IMR-90 (cell line): ENCODE measurements around the gene CNTN5. TPM values are rescaled to one million over a fixed set of nuclear protein-coding genes. Genes with fewer than 3 reads are reported as not detected.

Experiments
- ATAC-seq: fragments of 200-7000 bp; cut with Tn5 transposase; 2 replicates; pipeline ENCODE4 v1.9.1; 2020; ENCODE audit warnings: low read depth, mild to moderate bottlenecking, moderate library complexity
- BruUV-seq: library from RNA; stranded (reverse); fragments of 400-500 nt; replicated peaks from 2 replicates; lab custom pipeline; 2021; lab: Mats Ljungman, UMichigan
- CTCF ChIA-PET: fragments of 300-600 bp; formaldehyde crosslinking; extraction: SDS; loops from one replicate; lab custom pipeline; 2021; ENCODE audit warnings: antibody characterized with exemption; lab: Yijun Ruan, JAX
- POLR2A ChIA-PET: fragments of 300-600 bp; sonication (Branson Sonifier 250); formaldehyde crosslinking; loops from one replicate; lab custom pipeline; 2022; ENCODE audit warnings: antibody characterized with exemption; ENCODE audit not compliant: unreplicated experiment; lab: Charles Lee
- DNase-seq: peaks from one replicate; pipeline ENCODE4 v3.0.0; 2013
- H2AFZ ChIP-seq: replicated peaks from 2 replicates; pipeline ENCODE3; 2013; ENCODE audit warnings: low read length, mild to moderate bottlenecking; ENCODE audit not compliant: poor library complexity
- H2AK5ac ChIP-seq: 2 replicates; pipeline ENCODE4 v1.6.1; 2013; ENCODE audit warnings: low read depth, low read length, inconsistent platforms
- H2AK9ac ChIP-seq: replicated peaks from 2 replicates; pipeline ENCODE3; 2013; ENCODE audit warnings: mild to moderate bottlenecking, low read depth, low read length, moderate library complexity; ENCODE audit not compliant: poor library complexity
- H2BK120ac ChIP-seq: 2 replicates; pipeline ENCODE4 v1.6.1; 2013; ENCODE audit warnings: low read depth, low read length, inconsistent platforms
- H2BK15ac ChIP-seq: 3 replicates; pipeline ENCODE4 v1.6.1; 2013; ENCODE audit warnings: low read depth, low read length, inconsistent platforms
- H2BK20ac ChIP-seq: 2 replicates; pipeline ENCODE4 v1.6.1; 2013; ENCODE audit warnings: low read depth, mild to moderate bottlenecking, inconsistent platforms, low read length, moderate library complexity
- H2BK5ac ChIP-seq: 2 replicates; pipeline ENCODE4 v1.6.1; 2013; ENCODE audit warnings: mild to moderate bottlenecking, low read depth, low read length, inconsistent platforms; ENCODE audit not compliant: poor library complexity, severe bottlenecking
- H3K14ac ChIP-seq: replicated peaks from 2 replicates; pipeline ENCODE4 v1.6.1; 2013; ENCODE audit warnings: low read depth, low read length, inconsistent platforms
- H3K18ac ChIP-seq: 2 replicates; pipeline ENCODE4 v1.6.1; 2013; ENCODE audit warnings: low read depth, low read length, control low read depth
- H3K23ac ChIP-seq: 2 replicates; pipeline ENCODE4 v1.6.1; 2013; ENCODE audit warnings: low read depth, low read length, inconsistent platforms
- H3K27ac ChIP-seq: 2 replicates; pipeline ENCODE4 v1.5.1; 2013; ENCODE audit warnings: mild to moderate bottlenecking, control low read depth, low read length; ENCODE audit not compliant: insufficient read depth
- H3K27me3 ChIP-seq: 2 replicates; pipeline ENCODE4 v1.6.1; 2013; ENCODE audit warnings: low read length; ENCODE audit not compliant: control insufficient read depth, insufficient read depth
- H3K36me3 ChIP-seq: 2 replicates; pipeline ENCODE4 v1.6.1; 2013; ENCODE audit warnings: low read length, mixed read lengths; ENCODE audit not compliant: control insufficient read depth, insufficient read depth
- H3K4ac ChIP-seq: 2 replicates; pipeline ENCODE4 v1.6.1; 2013; ENCODE audit warnings: low read depth, low read length, inconsistent platforms
- H3K4me1 ChIP-seq: 2 replicates; pipeline ENCODE4 v1.6.1; 2013; ENCODE audit warnings: low read length, mixed read lengths; ENCODE audit not compliant: control insufficient read depth, insufficient read depth
- H3K4me2 ChIP-seq: 2 replicates; pipeline ENCODE4 v1.6.1; 2013; ENCODE audit warnings: low read depth, mild to moderate bottlenecking, control low read depth, low read length, moderate library complexity
- H3K4me3 ChIP-seq: 2 replicates; pipeline ENCODE4 v1.5.1; 2013; ENCODE audit warnings: low read depth, mild to moderate bottlenecking, control low read depth, low read length, moderate library complexity; ENCODE audit not compliant: insufficient read depth
- H3K56ac ChIP-seq: 2 replicates; pipeline ENCODE4 v1.6.1; 2013; ENCODE audit warnings: low read length, inconsistent platforms; ENCODE audit not compliant: insufficient read depth; ENCODE audit errors: extremely low read depth
- H3K79me1 ChIP-seq, 2 experiments: 2 replicates each; pipeline ENCODE4 v1.6.1; 2013; ENCODE audit warnings: low read length in 2 of 2, inconsistent platforms in 1 of 2, low read depth in 1 of 2
- H3K9ac ChIP-seq: 2 replicates; pipeline ENCODE4 v1.6.1; 2013; ENCODE audit warnings: low read depth, low read length, control low read depth
- H3K9me1 ChIP-seq: 2 replicates; pipeline ENCODE4 v1.6.1; 2013; ENCODE audit warnings: low read length, inconsistent platforms; ENCODE audit not compliant: insufficient read depth
- H3K9me3 ChIP-seq: 2 replicates; pipeline ENCODE4 v1.6.1; 2013; ENCODE audit warnings: low read length; ENCODE audit not compliant: control insufficient read depth, insufficient read depth
- H4K20me1 ChIP-seq: 2 replicates; pipeline ENCODE4 v1.6.1; 2013; ENCODE audit warnings: low read length, inconsistent platforms; ENCODE audit not compliant: insufficient read depth
- H4K5ac ChIP-seq: 2 replicates; pipeline ENCODE4 v1.6.1; 2013; ENCODE audit warnings: mild to moderate bottlenecking, low read depth, low read length, control low read depth
- H4K8ac ChIP-seq, 2 experiments: 2 replicates each; pipeline ENCODE4 v1.6.1; 2013; ENCODE audit warnings: low read depth in 2 of 2, low read length in 2 of 2, control low read depth in 1 of 2, inconsistent platforms in 1 of 2
- H4K91ac ChIP-seq: 2 replicates; pipeline ENCODE4 v1.6.1; 2013; ENCODE audit warnings: low read depth, low read length, inconsistent platforms; ENCODE audit not compliant: insufficient read depth
- BHLHE40 ChIP-seq: fragments of 150-350 bp; IDR thresholded peaks from 2 replicates; pipeline ENCODE4 v1.6.1; 2016; ENCODE audit warnings: mild to moderate bottlenecking, low read depth, low read length
- CHD1 ChIP-seq: IDR thresholded peaks from 2 replicates; pipeline ENCODE4 v1.6.1; 2012; ENCODE audit warnings: low read depth, low read length, improper control_type of control experiment
- ELK1 ChIP-seq: fragments of 150-350 bp; IDR thresholded peaks from 2 replicates; pipeline ENCODE4 v1.6.1; 2016; ENCODE audit warnings: low read depth, mild to moderate bottlenecking, low read length, moderate library complexity, borderline replicate concordance
- FOS ChIP-seq: fragments of 150-350 bp; IDR thresholded peaks from 2 replicates; pipeline ENCODE4 v1.6.1; 2016; ENCODE audit warnings: low read depth, low read length
- RAD21 ChIP-seq: IDR thresholded peaks from 2 replicates; pipeline ENCODE4 v1.6.1; 2012; ENCODE audit warnings: low read length, improper control_type of control experiment
- RCOR1 ChIP-seq: IDR thresholded peaks from 2 replicates; pipeline ENCODE4 v1.6.1; 2012; ENCODE audit warnings: mild to moderate bottlenecking, low read length, improper control_type of control experiment; ENCODE audit not compliant: insufficient replicate concordance
- RFX5 ChIP-seq: IDR thresholded peaks from 2 replicates; pipeline ENCODE4 v1.8.0; 2012; ENCODE audit warnings: low read depth, mild to moderate bottlenecking, low read length, moderate library complexity
- WGBS, 2 experiments: methylation state at CpG; one replicate each; pipeline versions ENCODE4 v1.1.5 to v1.1.7; 2013; ENCODE audit warnings: missing lambda C conversion rate in 2 of 2; ENCODE audit not compliant: insufficient read length in 1 of 2; ENCODE audit errors: extremely low coverage in 2 of 2; 5-methylcytosine and 5-hydroxymethylcytosine counted together
- dilution Hi-C: fragments of 300-500 bp; cut with HindIII; formaldehyde crosslinking; loops from one replicate; pipeline ENCODE4 v1.14.3; 2018; ENCODE audit warnings: low sequenced_read_pairs; ENCODE audit not compliant: unreplicated experiment
- in situ Hi-C: fragments of 300-500 bp; cut with MboI; formaldehyde crosslinking; loops from 3 replicates; pipeline ENCODE4 v1.14.3; 2019; ENCODE audit warnings: low sequenced_read_pairs, inconsistent platforms, mixed read lengths
- intact Hi-C: fragments of 100-400 bp; cut with micrococcal nuclease; formaldehyde crosslinking; loops from 2 replicates; pipeline ENCODE4 v1.10.0; 2022
- polyA plus RNA-seq, 3 experiments: library from polyadenylated mRNA; depleted of rRNA; stranded (reverse); fragments of >200 nt; gene quantifications; 2 replicates each; pipeline ENCODE4 v1.2.3, GENCODE V29; 2012; ENCODE audit warnings: low replicate concordance in 1 of 3
- total RNA-seq: library from RNA; depleted of rRNA; stranded (reverse); fragments of >200 nt; gene quantifications from 2 replicates; pipeline ENCODE4 v1.2.3, GENCODE V29; 2012

Gene CNTN5
- total and polyA plus RNA-seq, 2 of the 4 experiments (the other 2 are of a cell fraction) = not detected

- in situ Hi-C loops (no loop called here), dilution Hi-C loops (no loop called here), intact Hi-C loops (no loop called here)
- ChIA-PET CTCF (no interaction called here), POLR2A (interaction anchor here (0.6 kb wide), 1 partner anchor 88 kb away, joined by 4 read pairs; no protein-coding TSS in a partner anchor)
- no peak for ATAC-seq
- H3K9me3 ChIP-seq = no peaks in the 10 kb centered on the region
- no peaks in the 10 kb centered on the region for H3K36me3 ChIP-seq
- no peak overlapping the region for H3K23ac ChIP-seq
- H3K27me3 ChIP-seq = no peaks in the 10 kb centered on the region
- H4K91ac ChIP-seq = no peak overlapping the region
- no peak overlapping the region for H2BK5ac ChIP-seq
- no peak overlapping the region for H3K56ac ChIP-seq
- H3K18ac ChIP-seq = no peak overlapping the region
- no peak overlapping the region for H2BK20ac ChIP-seq
- H2AK5ac ChIP-seq = no peak overlapping the region
- no peak for TF ChIP-seq FOS
- TF ChIP-seq RFX5 = no peak
- no peak for TF ChIP-seq CHD1
- TF ChIP-seq RCOR1 = no peak
- no peak for TF ChIP-seq ELK1
- TF ChIP-seq BHLHE40 = no peak
- no peak for TF ChIP-seq RAD21
- no peak overlapping the region for H3K9ac ChIP-seq
- DNase-seq = no peak
- H4K8ac ChIP-seq = no peak overlapping the region
- H4K20me1 ChIP-seq = no peaks in the 10 kb centered on the region
- H2BK15ac ChIP-seq = no peak overlapping the region
- no peaks in the 10 kb centered on the region for H3K79me1 ChIP-seq
- no peak overlapping the region for H3K4ac ChIP-seq
- H4K5ac ChIP-seq = no peak overlapping the region
- H3K4me1 ChIP-seq = no peaks in the 10 kb centered on the region
- no CpG with 5 or more reads among the region's 3 CpGs for WGBS, 2 experiments
- no peaks in the 10 kb centered on the region for H3K9me1 ChIP-seq
- no peak overlapping the region for H2AK9ac ChIP-seq
- BruUV-seq = no TSS peak
- no peak overlapping the region for H2BK120ac ChIP-seq
- no peak overlapping the region for H3K4me3 ChIP-seq
- H3K4me2 ChIP-seq = no peak overlapping the region
- H2AFZ ChIP-seq = no peak overlapping the region
- no peak overlapping the region for H3K14ac ChIP-seq
- no peak overlapping the region for H3K27ac ChIP-seq
Observed at GRCh38 chr11:100190395-100190794, 1169.6 kb downstream of the CNTN5 start.
